B cell (primary cell): ENCODE measurements around the gene ZNF385A. TPM values are rescaled to one million over a fixed set of nuclear protein-coding genes. Genes with fewer than 3 reads are reported as not detected.

ENCODE experiments used
- ATAC-seq: fragments of 200-7000 bp; cut with Tn5 transposase; one replicate; pipeline ENCODE4 v1.10.0; 2021; ENCODE audit warnings: low read depth, mild to moderate bottlenecking, moderate number of reproducible peaks, moderate library complexity
- CTCF ChIA-PET: fragments of 350-600 bp; sonication (Branson Sonifier 250); formaldehyde crosslinking; loops from one replicate; lab custom pipeline; 2021; ENCODE audit warnings: antibody characterized with exemption, inconsistent platforms; lab: Charles Lee
- POLR2A ChIA-PET: fragments of 350-600 bp; sonication (Branson Sonifier 250); formaldehyde crosslinking; loops from one replicate; lab custom pipeline; 2021; ENCODE audit warnings: antibody characterized with exemption; lab: Charles Lee
- DNase-seq: peaks from one replicate; pipeline ENCODE4 v3.0.0; 2013
- H2AFZ ChIP-seq: 2 replicates; pipeline ENCODE4 v1.6.1; 2012; ENCODE audit warnings: mild to moderate bottlenecking, low read depth, low read length; ENCODE audit not compliant: insufficient read depth, poor library complexity, severe bottlenecking
- H3K27ac ChIP-seq, 2 donors: 1 replicate in 1 of 2; 2 replicates in 1 of 2; pipeline ENCODE4 v1.5.1; 2012 to 2013; ENCODE audit warnings: low read length in 2 of 2, mild to moderate bottlenecking in 2 of 2, moderate library complexity in 1 of 2
- H3K27me3 ChIP-seq, 4 experiments: fragments of 200-600 bp in 1 of 4; sonication (generic) in 1 of 4; replicated peaks in 1 of 4; 1 replicate in 2 of 4; 2 replicates in 2 of 4; pipeline versions ENCODE4 v1.6.1 to v1.7.0; 2013 to 2016; ENCODE audit warnings: low read length in 3 of 4, mild to moderate bottlenecking in 2 of 4, mixed read lengths in 1 of 4, moderate library complexity in 1 of 4; ENCODE audit not compliant: insufficient read depth in 4 of 4, control insufficient read depth in 3 of 4; ENCODE audit errors: control extremely low read depth in 1 of 4
- H3K36me3 ChIP-seq, 2 experiments: replicated peaks in 1 of 2; 1 replicate in 1 of 2; 2 replicates in 1 of 2; pipeline versions ENCODE4 v1.6.1 to v1.7.1; 2013; ENCODE audit warnings: low read length in 1 of 2; ENCODE audit not compliant: insufficient read depth in 2 of 2, control insufficient read depth in 1 of 2; ENCODE audit errors: control extremely low read depth in 1 of 2, extremely low read depth in 1 of 2
- H3K4me1 ChIP-seq, 2 donors: fragments of 200-600 bp in 1 of 2; sonication (generic) in 1 of 2; 1 replicate in 1 of 2; 2 replicates in 1 of 2; pipeline versions ENCODE4 v1.5.1 to v1.6.1; 2013 to 2017; ENCODE audit warnings: low read length in 2 of 2; ENCODE audit not compliant: control insufficient read depth in 2 of 2, insufficient read depth in 2 of 2
- H3K4me2 ChIP-seq: replicated peaks from 2 replicates; pipeline ENCODE3; 2012; ENCODE audit warnings: mild to moderate bottlenecking, low read depth, low read length; ENCODE audit not compliant: poor library complexity, severe bottlenecking
- H3K4me3 ChIP-seq, 5 experiments: fragments of 200-600 bp in 1 of 5; sonication (generic) in 1 of 5; 1 replicate in 3 of 5; 2 replicates in 2 of 5; pipeline versions ENCODE4 v1.5.1 to v1.7.0; 2011 to 2016; ENCODE audit warnings: low read length in 4 of 5, mild to moderate bottlenecking in 4 of 5, low read depth in 2 of 5, control low read depth in 1 of 5, moderate library complexity in 1 of 5; ENCODE audit not compliant: insufficient read depth in 1 of 5; ENCODE audit errors: control extremely low read depth in 1 of 5, extremely low read depth in 1 of 5
- H3K79me2 ChIP-seq: fragments of 200-600 bp; sonication (generic); one replicate; pipeline ENCODE4 v1.6.0; 2016; ENCODE audit warnings: low read length; ENCODE audit not compliant: control insufficient read depth, insufficient read depth
- H3K9ac ChIP-seq: fragments of 200-600 bp; sonication (generic); 2 replicates; pipeline ENCODE4 v1.6.1; 2017; ENCODE audit warnings: mild to moderate bottlenecking, low read length, moderate library complexity
- H3K9me3 ChIP-seq, 3 donors: one replicate each; pipeline versions ENCODE4 v1.6.1 to v1.7.1; 2013; ENCODE audit warnings: low read length in 2 of 3; ENCODE audit not compliant: control insufficient read depth in 2 of 3, insufficient read depth in 1 of 3; ENCODE audit errors: control extremely low read depth in 1 of 3
- H4K20me1 ChIP-seq: 2 replicates; pipeline ENCODE4 v1.6.0; 2012; ENCODE audit warnings: mild to moderate bottlenecking, low read length; ENCODE audit not compliant: insufficient read depth, control insufficient read depth, poor library complexity, severe bottlenecking
- H3K27ac Mint-ChIP-seq: one replicate; pipeline ENCODE4 v1.8.0; 2021; ENCODE audit warnings: mixed read lengths
- H3K27me3 Mint-ChIP-seq: one replicate; pipeline ENCODE4 v1.8.0; 2021; ENCODE audit warnings: mixed read lengths
- H3K4me1 Mint-ChIP-seq: one replicate; pipeline ENCODE4 v1.8.0; 2021; ENCODE audit warnings: mixed read lengths
- H3K4me3 Mint-ChIP-seq: one replicate; pipeline ENCODE4 v1.8.0; 2021; ENCODE audit warnings: mixed read lengths
- H3K9me3 Mint-ChIP-seq: one replicate; pipeline ENCODE4 v1.8.0; 2022; ENCODE audit warnings: mixed read lengths; ENCODE audit not compliant: insufficient read depth
- CTCF ChIP-seq: fragments of 200-600 bp; IDR thresholded peaks from one replicate; pipeline ENCODE4 v1.8.0; 2022; ENCODE audit warnings: antibody characterized with exemption, mild to moderate bottlenecking
- EZH2 ChIP-seq: IDR thresholded peaks from 2 replicates; pipeline ENCODE4 v1.6.1; 2012; ENCODE audit warnings: borderline replicate concordance, low read depth, mild to moderate bottlenecking, moderate library complexity, low read length; ENCODE audit not compliant: insufficient read depth, poor library complexity, severe bottlenecking
- WGBS: methylation state at CpG from one replicate; pipeline ENCODE4 v1.1.5; 2013; ENCODE audit warnings: missing lambda C conversion rate; ENCODE audit not compliant: insufficient coverage; 5-methylcytosine and 5-hydroxymethylcytosine counted together
- intact Hi-C: fragments of 100-400 bp; cut with micrococcal nuclease; formaldehyde crosslinking; loops from one replicate; pipeline ENCODE4 v1.10.0; 2022
- polyA plus RNA-seq: library from polyadenylated mRNA; depleted of rRNA; stranded (reverse); fragments of >200 nt; gene quantifications from 2 replicates; pipeline ENCODE4 v1.2.3, GENCODE V29; 2012
- total RNA-seq, 2 donors: library from RNA; stranded (reverse); fragments of 120-200 nt in 1 of 2; gene quantifications; 1 replicate in 1 of 2; 2 replicates in 1 of 2; pipeline versions ENCODE4 v1.2.3 to v1.2.4, GENCODE V29; 2013 to 2022

Gene ZNF385A
- total and polyA plus RNA-seq, 2 donors (not counting 1 experiment from before 2014, with no cell fraction given): 4.9 to 5.1 TPM

GRCh38 chr12:54351341-54351740 lies 33.2 kb downstream of the ZNF385A start:
- no peak overlapping the region for H2AFZ ChIP-seq
- intact Hi-C loops: no loop called here
- no peak overlapping the region for H3K4me3 ChIP-seq
- 100% methylated on average over 3 of the region's 4 CpGs for WGBS
- no peaks in the 10 kb centered on the region for H3K9me3 ChIP-seq
- DNase-seq (no peak), ATAC-seq (no peak)
- peaks cover 4% of the 10 kb centered on the region in 2 donors for H3K4me1 ChIP-seq
- no peak overlapping the region for H3K4me2 ChIP-seq
- no peaks in the 10 kb centered on the region for H3K27me3 ChIP-seq
- no peak overlapping the region for H3K27ac ChIP-seq
- Mint-ChIP-seq H3K4me3 (no peak overlapping the region), H3K27ac (no peak overlapping the region), H3K9me3 (no peaks in the 10 kb centered on the region), H3K4me1 (peaks cover 8% of the 10 kb centered on the region), H3K27me3 (no peaks in the 10 kb centered on the region)
- ChIA-PET POLR2A (no interaction called here), CTCF (interaction anchor here (0.9 to 3.4 kb wide), 3 partner anchors 9 to 103 kb away, joined by 3 to 9 read pairs (median 4); no protein-coding TSS in a partner anchor)
- H4K20me1 ChIP-seq: no peaks in the 10 kb centered on the region
- no peak overlapping the region for H3K9ac ChIP-seq
- peaks cover 0 to 46% of the 10 kb centered on the region in 2 experiments for H3K36me3 ChIP-seq
- TF ChIP-seq EZH2 (no peak), CTCF (no peak)
- H3K79me2 ChIP-seq: no peaks in the 10 kb centered on the region

GRCh38 chr12:54350743-54351142 lies 33.8 kb downstream of the ZNF385A start:
- Mint-ChIP-seq H3K4me1 (peaks cover 8% of the 10 kb centered on the region), H3K27me3 (no peaks in the 10 kb centered on the region), H3K9me3 (no peaks in the 10 kb centered on the region), H3K27ac (no peak overlapping the region), H3K4me3 (no peak overlapping the region)
- Histone ChIP-seq H3K36me3 (peaks cover 0 to 46% of the 10 kb centered on the region in 2 experiments), H3K9ac (no peak overlapping the region), H3K9me3 (no peaks in the 10 kb centered on the region), H2AFZ (no peak overlapping the region), H3K4me1 (peaks cover 4% of the 10 kb centered on the region in 2 donors), H4K20me1 (no peaks in the 10 kb centered on the region), H3K4me2 (no peak overlapping the region), H3K27me3 (no peaks in the 10 kb centered on the region), H3K27ac (no peak overlapping the region), H3K4me3 (no peak overlapping the region), H3K79me2 (no peaks in the 10 kb centered on the region)
- DNase-seq: no peak
- no peak for TF ChIP-seq CTCF
- TF ChIP-seq EZH2: no peak
- WGBS: no CpG with 5 or more reads among the region's 3 CpGs
- ChIA-PET CTCF (interaction anchor here (0.8 to 3.4 kb wide), 3 partner anchors 10 to 102 kb away, joined by 3 to 9 read pairs (median 4); no protein-coding TSS in a partner anchor), POLR2A (no interaction called here)
- no peak for ATAC-seq
- intact Hi-C loops: no loop called here
